HepG2 (cell line): ENCODE data around the gene KLC4. TPM values are rescaled to one million over a fixed set of nuclear protein-coding genes. Genes with fewer than 3 reads are reported as not detected.

Experiments
- ATF7-NPFF ChIP-seq: sonication (generic); formaldehyde crosslinking; IDR thresholded peaks from 2 replicates; pipeline ENCODE4 v1.8.1; 2023; ENCODE audit warnings: mild to moderate bottlenecking, low read depth, missing genetic modification reagents, moderate library complexity
- DMTF1 ChIP-seq: sonication (generic); formaldehyde crosslinking; IDR thresholded peaks from 2 replicates; pipeline ENCODE4 v1.4.0; 2020; ENCODE audit warnings: mild to moderate bottlenecking, missing genetic modification reagents
- EED ChIP-seq: sonication (generic); formaldehyde crosslinking; IDR thresholded peaks from 2 replicates; pipeline ENCODE4 v1.5.0; 2020; ENCODE audit warnings: mild to moderate bottlenecking, missing genetic modification reagents
- FOSL2 ChIP-seq: sonication (generic); formaldehyde crosslinking; IDR thresholded peaks from 2 replicates; pipeline ENCODE4 v1.4.0; 2020; ENCODE audit warnings: missing genetic modification reagents
- FOXK1 ChIP-seq: sonication (generic); formaldehyde crosslinking; IDR thresholded peaks from 2 replicates; pipeline ENCODE4 v1.4.0; 2020; ENCODE audit warnings: low read depth, missing genetic modification reagents, borderline replicate concordance
- HDAC1 ChIP-seq: sonication (generic); formaldehyde crosslinking; IDR thresholded peaks from 2 replicates; pipeline ENCODE4 v1.5.1; 2020; ENCODE audit warnings: mild to moderate bottlenecking, missing genetic modification reagents
- HOXD1 ChIP-seq: sonication (generic); formaldehyde crosslinking; IDR thresholded peaks from 2 replicates; pipeline ENCODE4 v1.5.0; 2020; ENCODE audit warnings: missing genetic modification reagents
- KAT7 ChIP-seq: IDR thresholded peaks from 2 replicates; pipeline ENCODE4 v1.6.1; 2018; ENCODE audit warnings: borderline replicate concordance, missing compliant biosample characterization
- MBD4 ChIP-seq: IDR thresholded peaks from 2 replicates; pipeline ENCODE4 v1.6.1; 2012; ENCODE audit warnings: low read length, inconsistent platforms, borderline replicate concordance
- MIER3 ChIP-seq: IDR thresholded peaks from 2 replicates; pipeline ENCODE4 v1.6.1; 2016; ENCODE audit warnings: missing compliant biosample characterization, borderline replicate concordance
- MYC ChIP-seq: sonication (generic); formaldehyde crosslinking; IDR thresholded peaks from 2 replicates; pipeline ENCODE4 v1.9.0; 2021; ENCODE audit warnings: missing genetic modification reagents, borderline replicate concordance
- NBN ChIP-seq: fragments of 450-650 bp; conservative IDR thresholded peaks from 2 replicates; pipeline ENCODE4 v1.6.1; 2017
- NFIC ChIP-seq: IDR thresholded peaks from 2 replicates; pipeline ENCODE4 v1.6.1; 2012; ENCODE audit warnings: mild to moderate bottlenecking, low read length, inconsistent platforms
- NR1H2 ChIP-seq: sonication (generic); formaldehyde crosslinking; IDR thresholded peaks from 2 replicates; pipeline ENCODE4 v1.8.1; 2022; ENCODE audit warnings: low read depth, missing genetic modification reagents, borderline replicate concordance
- PLRG1 ChIP-seq: fragments of 450-650 bp; conservative IDR thresholded peaks from 2 replicates; pipeline ENCODE4 v1.6.1; 2016
- TOE1 ChIP-seq: sonication (generic); formaldehyde crosslinking; IDR thresholded peaks from 2 replicates; pipeline ENCODE4 v1.4.0; 2020; ENCODE audit warnings: mild to moderate bottlenecking, missing genetic modification reagents
- ZBTB42 ChIP-seq: sonication (generic); formaldehyde crosslinking; IDR thresholded peaks from 2 replicates; pipeline ENCODE4 v1.5.0; 2020; ENCODE audit warnings: mild to moderate bottlenecking, missing genetic modification reagents
- ZFP41 ChIP-seq: sonication (generic); formaldehyde crosslinking; IDR thresholded peaks from 2 replicates; pipeline ENCODE4 v1.4.0; 2020; ENCODE audit warnings: mild to moderate bottlenecking, missing genetic modification reagents, borderline replicate concordance
- ZNF740 ChIP-seq: sonication (generic); formaldehyde crosslinking; IDR thresholded peaks from 2 replicates; pipeline ENCODE4 v1.4.0; 2020; ENCODE audit warnings: missing genetic modification reagents
- polyA plus RNA-seq, 8 experiments: library from polyadenylated mRNA; depleted of rRNA in 3 of 8; stranded (reverse) in 7 of 8; unstranded in 1 of 8; fragments of >200 nt; fragmentation: Illumina TruSeq in 4 of 8; extraction: Trizol in 4 of 8; gene quantifications; 2 replicates each; pipeline versions ENCODE4 v1.2.1 to v1.2.3, GENCODE V29; 2011 to 2016; ENCODE audit warnings: low read depth in 4 of 8, missing spikeins in 1 of 8, mixed read lengths in 1 of 8; ENCODE audit not compliant: insufficient read depth in 1 of 8
- total RNA-seq, 5 experiments: library from RNA; depleted of rRNA; stranded (reverse); fragments of >200 nt; fragmentation: Illumina TruSeq; extraction: Trizol; gene quantifications; 2 replicates each; pipeline ENCODE4 v1.2.3, GENCODE V29; 2016; ENCODE audit warnings: low read depth in 1 of 5
- TF ChIP-seq, protein P1 (sequence below): sonication (generic); formaldehyde crosslinking; IDR thresholded peaks from 2 replicates; pipeline ENCODE4 v1.4.0; 2020; ENCODE audit warnings: missing genetic modification reagents, borderline replicate concordance
- TF ChIP-seq, protein P2 (sequence below): sonication (generic); formaldehyde crosslinking; IDR thresholded peaks from 2 replicates; pipeline ENCODE4 v1.9.0; 2021; ENCODE audit warnings: missing genetic modification reagents, mild to moderate bottlenecking, borderline replicate concordance
- TF ChIP-seq, protein P3 (sequence below): sonication (generic); formaldehyde crosslinking; conservative IDR thresholded peaks from 2 replicates; pipeline ENCODE4 v1.4.0; 2020; ENCODE audit warnings: mild to moderate bottlenecking, missing genetic modification reagents, moderate library complexity

Gene KLC4
- total and polyA plus RNA-seq, 2 of the 13 experiments (the other 11 are each of a cell fraction or from before 2014, with no cell fraction given) = 45.4 to 70.4 TPM

GRCh38 chr6:43089874-43090558 lies 30.6 kb downstream of the KLC4 start (continued):
- TF ChIP-seq, protein P1, sequence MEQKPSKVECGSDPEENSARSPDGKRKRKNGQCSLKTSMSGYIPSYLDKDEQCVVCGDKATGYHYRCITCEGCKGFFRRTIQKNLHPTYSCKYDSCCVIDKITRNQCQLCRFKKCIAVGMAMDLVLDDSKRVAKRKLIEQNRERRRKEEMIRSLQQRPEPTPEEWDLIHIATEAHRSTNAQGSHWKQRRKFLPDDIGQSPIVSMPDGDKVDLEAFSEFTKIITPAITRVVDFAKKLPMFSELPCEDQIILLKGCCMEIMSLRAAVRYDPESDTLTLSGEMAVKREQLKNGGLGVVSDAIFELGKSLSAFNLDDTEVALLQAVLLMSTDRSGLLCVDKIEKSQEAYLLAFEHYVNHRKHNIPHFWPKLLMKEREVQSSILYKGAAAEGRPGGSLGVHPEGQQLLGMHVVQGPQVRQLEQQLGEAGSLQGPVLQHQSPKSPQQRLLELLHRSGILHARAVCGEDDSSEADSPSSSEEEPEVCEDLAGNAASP = peak; percentile 61; the same call in 1 of the 2 replicates
- TF ChIP-seq MIER3 (CRISPR knock-in tag) = peak; percentile 49; the same call in 1 of the 2 replicates
- peak; percentile 20; the same call in 1 of the 2 replicates for TF ChIP-seq ZBTB42 (CRISPR knock-in tag)
- peak; percentile 84 for TF ChIP-seq NFIC
- no peak for TF ChIP-seq ZFP41 (CRISPR knock-in tag)
- no peak for TF ChIP-seq NR1H2 (CRISPR knock-in tag)
- TF ChIP-seq FOXK1 = 0 out of 2 replicates have a peak, but pooled peaks have one; percentile 40
- no peak for TF ChIP-seq ATF7-NPFF
- no peak for TF ChIP-seq PLRG1
- peak; percentile 56; the same call in 1 of the 2 replicates for TF ChIP-seq MYC
- TF ChIP-seq, protein P2, sequence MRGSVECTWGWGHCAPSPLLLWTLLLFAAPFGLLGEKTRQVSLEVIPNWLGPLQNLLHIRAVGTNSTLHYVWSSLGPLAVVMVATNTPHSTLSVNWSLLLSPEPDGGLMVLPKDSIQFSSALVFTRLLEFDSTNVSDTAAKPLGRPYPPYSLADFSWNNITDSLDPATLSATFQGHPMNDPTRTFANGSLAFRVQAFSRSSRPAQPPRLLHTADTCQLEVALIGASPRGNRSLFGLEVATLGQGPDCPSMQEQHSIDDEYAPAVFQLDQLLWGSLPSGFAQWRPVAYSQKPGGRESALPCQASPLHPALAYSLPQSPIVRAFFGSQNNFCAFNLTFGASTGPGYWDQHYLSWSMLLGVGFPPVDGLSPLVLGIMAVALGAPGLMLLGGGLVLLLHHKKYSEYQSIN (CRISPR knock-in tag) = no peak
- peak; percentile 91 for TF ChIP-seq HDAC1 (CRISPR knock-in tag)
- TF ChIP-seq HOXD1 = peak; percentile 40; the same call in 1 of the 2 replicates
- TF ChIP-seq, protein P3, sequence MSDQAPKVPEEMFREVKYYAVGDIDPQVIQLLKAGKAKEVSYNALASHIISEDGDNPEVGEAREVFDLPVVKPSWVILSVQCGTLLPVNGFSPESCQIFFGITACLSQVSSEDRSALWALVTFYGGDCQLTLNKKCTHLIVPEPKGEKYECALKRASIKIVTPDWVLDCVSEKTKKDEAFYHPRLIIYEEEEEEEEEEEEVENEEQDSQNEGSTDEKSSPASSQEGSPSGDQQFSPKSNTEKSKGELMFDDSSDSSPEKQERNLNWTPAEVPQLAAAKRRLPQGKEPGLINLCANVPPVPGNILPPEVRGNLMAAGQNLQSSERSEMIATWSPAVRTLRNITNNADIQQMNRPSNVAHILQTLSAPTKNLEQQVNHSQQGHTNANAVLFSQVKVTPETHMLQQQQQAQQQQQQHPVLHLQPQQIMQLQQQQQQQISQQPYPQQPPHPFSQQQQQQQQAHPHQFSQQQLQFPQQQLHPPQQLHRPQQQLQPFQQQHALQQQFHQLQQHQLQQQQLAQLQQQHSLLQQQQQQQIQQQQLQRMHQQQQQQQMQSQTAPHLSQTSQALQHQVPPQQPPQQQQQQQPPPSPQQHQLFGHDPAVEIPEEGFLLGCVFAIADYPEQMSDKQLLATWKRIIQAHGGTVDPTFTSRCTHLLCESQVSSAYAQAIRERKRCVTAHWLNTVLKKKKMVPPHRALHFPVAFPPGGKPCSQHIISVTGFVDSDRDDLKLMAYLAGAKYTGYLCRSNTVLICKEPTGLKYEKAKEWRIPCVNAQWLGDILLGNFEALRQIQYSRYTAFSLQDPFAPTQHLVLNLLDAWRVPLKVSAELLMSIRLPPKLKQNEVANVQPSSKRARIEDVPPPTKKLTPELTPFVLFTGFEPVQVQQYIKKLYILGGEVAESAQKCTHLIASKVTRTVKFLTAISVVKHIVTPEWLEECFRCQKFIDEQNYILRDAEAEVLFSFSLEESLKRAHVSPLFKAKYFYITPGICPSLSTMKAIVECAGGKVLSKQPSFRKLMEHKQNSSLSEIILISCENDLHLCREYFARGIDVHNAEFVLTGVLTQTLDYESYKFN (CRISPR knock-in tag) = peak; percentile 98
- TF ChIP-seq TOE1 (CRISPR knock-in tag) = no peak
- TF ChIP-seq DMTF1 = no peak
- TF ChIP-seq EED (CRISPR knock-in tag) = no peak
- no peak for TF ChIP-seq NBN
- no peak for TF ChIP-seq ZNF740 (CRISPR knock-in tag)
- peak; percentile 55; the same call in 1 of the 2 replicates for TF ChIP-seq FOSL2
- TF ChIP-seq MBD4 = no peak
- peak; percentile 77; the same call in 1 of the 2 replicates for TF ChIP-seq KAT7 (CRISPR knock-in tag)
